Esophagus muscularis mucosa (tissue), 4 donors: ENCODE measurements around the gene DNM3. TPM values are rescaled to one million over a fixed set of nuclear protein-coding genes. Genes with fewer than 3 reads are reported as not detected.

Experiments
- DNase-seq: peaks from one replicate; pipeline ENCODE4 v3.0.0-alpha.2; 2017; ENCODE audit errors: extremely low spot score
- H3K27ac ChIP-seq, 4 donors: fragments of 200-600 bp; sonication (generic); replicated peaks in 1 of 4; 1 replicate in 3 of 4; 2 replicates in 1 of 4; pipeline ENCODE4 v1.5.1; 2016 to 2019; ENCODE audit warnings: mild to moderate bottlenecking in 1 of 4
- H3K27me3 ChIP-seq, 4 donors: fragments of 200-600 bp; sonication (generic); one replicate each; pipeline versions ENCODE4 v1.5.1 to v1.6.0; 2016 to 2019
- H3K36me3 ChIP-seq, 4 donors: fragments of 200-600 bp; sonication (generic); one replicate each; pipeline ENCODE4 v1.5.1; 2016 to 2019
- H3K4me1 ChIP-seq, 4 donors: fragments of 200-600 bp; sonication (generic); one replicate each; pipeline ENCODE4 v1.5.1; 2016 to 2019
- H3K4me3 ChIP-seq, 4 donors: fragments of 200-600 bp; sonication (generic); 1 replicate in 2 of 4; 2 replicates in 2 of 4; pipeline ENCODE4 v1.5.1; 2016 to 2019; ENCODE audit warnings: mild to moderate bottlenecking in 4 of 4, moderate library complexity in 1 of 4
- H3K9me3 ChIP-seq, 4 donors: fragments of 200-600 bp; sonication (generic); 1 replicate in 3 of 4; 2 replicates in 1 of 4; pipeline ENCODE4 v1.5.1; 2016 to 2019
- CTCF ChIP-seq, 3 experiments: fragments of 200-600 bp in 2 of 3; fragments of 450-650 bp in 1 of 3; sonication (generic) in 2 of 3; IDR thresholded peaks; one replicate each; pipeline ENCODE4 v1.5.1; 2017 to 2019; ENCODE audit warnings: antibody characterized with exemption in 3 of 3, mild to moderate bottlenecking in 2 of 3, moderate library complexity in 1 of 3
- EP300 ChIP-seq: sonication (generic); formaldehyde crosslinking; IDR thresholded peaks from one replicate; pipeline ENCODE4 v1.6.1; 2017; ENCODE audit warnings: antibody characterized with exemption
- POLR2A ChIP-seq: fragments of 450-650 bp; IDR thresholded peaks from one replicate; pipeline ENCODE4 v1.6.1; 2017; ENCODE audit warnings: antibody characterized with exemption, moderate library complexity, mild to moderate bottlenecking, low read depth
- POLR2AphosphoS5 ChIP-seq, 2 donors: sonication (generic); formaldehyde crosslinking; IDR thresholded peaks; one replicate each; pipeline ENCODE4 v1.6.1; 2017; ENCODE audit warnings: antibody characterized with exemption in 2 of 2
- WGBS: methylation state at CpG from one replicate; pipeline ENCODE4 v1.1.5; 2018; 5-methylcytosine and 5-hydroxymethylcytosine counted together
- intact Hi-C: fragments of 100-400 bp; cut with DNase I; formaldehyde crosslinking; loops from one replicate; pipeline ENCODE4 v1.15.1; 2023
- total RNA-seq, 4 donors: library from RNA; depleted of rRNA; stranded (reverse); fragments of >200 nt; gene quantifications; one replicate each; pipeline versions ENCODE4 v1.1.0 to v1.2.1, GENCODE V29; 2016

The DNM3 gene
- total RNA-seq, 4 donors from 2014 or later, result 3.3 to 6.4 (median 3.9) TPM

- no peak overlapping the region for H3K27ac ChIP-seq
- no peaks in the 10 kb centered on the region for H3K27me3 ChIP-seq
- 82% methylated on average over 4 of the region's 4 CpGs for WGBS
- H3K4me3 ChIP-seq, result no peak overlapping the region
- peaks cover 8 to 28% (median 19%) of the 10 kb centered on the region in 4 donors for H3K4me1 ChIP-seq
- intact Hi-C loops, result no loop called here
- DNase-seq, result no peak
- no peaks in the 10 kb centered on the region for H3K9me3 ChIP-seq
- no peaks in the 10 kb centered on the region for H3K36me3 ChIP-seq
- TF ChIP-seq POLR2AphosphoS5 (IDR thresholded peaks at IDR 0.05) (no peak), EP300 (no peak), POLR2A (no peak), CTCF (IDR thresholded peaks at IDR 0.05) (no peak)
Observed at GRCh38 chr1:172288581-172288980, 447.3 kb downstream of the DNM3 start.

GRCh38 chr1:172289448-172289847, 448.1 kb downstream of the DNM3 start:
- intact Hi-C loops, result no loop called here
- Histone ChIP-seq H3K9me3 (no peaks in the 10 kb centered on the region), H3K27ac (no peak overlapping the region), H3K4me3 (no peak overlapping the region), H3K4me1 (peaks cover 8 to 30% (median 20%) of the 10 kb centered on the region in 4 donors), H3K27me3 (no peaks in the 10 kb centered on the region), H3K36me3 (no peaks in the 10 kb centered on the region)
- TF ChIP-seq POLR2AphosphoS5 (IDR thresholded peaks at IDR 0.05) (no peak), POLR2A (no peak), CTCF (IDR thresholded peaks at IDR 0.05) (no peak), EP300 (no peak)
- DNase-seq, result no peak
- 95% methylated on average over 2 of the region's 2 CpGs for WGBS

GRCh38 chr1:172292840-172293239, 451.5 kb downstream of the DNM3 start:
- Histone ChIP-seq H3K4me3 (no peak overlapping the region), H3K27ac (no peak overlapping the region), H3K36me3 (no peaks in the 10 kb centered on the region), H3K4me1 (peaks cover 0 to 16% (median 7%) of the 10 kb centered on the region in 4 donors), H3K9me3 (no peaks in the 10 kb centered on the region), H3K27me3 (no peaks in the 10 kb centered on the region)
- TF ChIP-seq POLR2A, result no peak
- no peak for TF ChIP-seq CTCF (IDR thresholded peaks at IDR 0.05)
- TF ChIP-seq POLR2AphosphoS5 (IDR thresholded peaks at IDR 0.05), result no peak
- no peak for TF ChIP-seq EP300
- intact Hi-C loops, result no loop called here
- no peak for DNase-seq
- 82% methylated on average over 3 of the region's 3 CpGs for WGBS

- 55% methylated on average over 2 of the region's 2 CpGs for WGBS
- H3K4me1 ChIP-seq, result peaks cover 0 to 12% (median 7%) of the 10 kb centered on the region in 4 donors
- H3K4me3 ChIP-seq, result no peak overlapping the region
- H3K36me3 ChIP-seq, result no peaks in the 10 kb centered on the region
- H3K27ac ChIP-seq, result no peak overlapping the region
- intact Hi-C loops, result no loop called here
- no peaks in the 10 kb centered on the region for H3K9me3 ChIP-seq
- H3K27me3 ChIP-seq, result no peaks in the 10 kb centered on the region
- no peak for DNase-seq
- no peak for TF ChIP-seq POLR2A
- no peak for TF ChIP-seq EP300
- TF ChIP-seq POLR2AphosphoS5 (IDR thresholded peaks at IDR 0.05), result no peak
- TF ChIP-seq CTCF (IDR thresholded peaks at IDR 0.05), result no peak
Observed at GRCh38 chr1:172293429-172293828, 452.1 kb downstream of the DNM3 start.

GRCh38 chr1:172298141-172298540, 456.8 kb downstream of the DNM3 start:
- intact Hi-C loops, result no loop called here
- no peaks in the 10 kb centered on the region for H3K27me3 ChIP-seq
- no peak overlapping the region for H3K27ac ChIP-seq
- H3K4me1 ChIP-seq, result peaks cover 0 to 7% (median 3%) of the 10 kb centered on the region in 4 donors
- no peak overlapping the region for H3K4me3 ChIP-seq
- peaks cover 0 to 12% (median 6%) of the 10 kb centered on the region in 4 donors for H3K9me3 ChIP-seq
- no peak for DNase-seq
- no peak for TF ChIP-seq POLR2A
- no peak for TF ChIP-seq POLR2AphosphoS5 (IDR thresholded peaks at IDR 0.05)
- no peak for TF ChIP-seq EP300
- no peak for TF ChIP-seq CTCF (IDR thresholded peaks at IDR 0.05)
- 88% methylated on average over 3 of the region's 3 CpGs for WGBS
- no peaks in the 10 kb centered on the region for H3K36me3 ChIP-seq
